ENCODE data around the gene LRRC49.
"Not testable (repeated sequence)": the region's sequence is repeated elsewhere in the genome, so short reads cannot be mapped to it uniquely, and the experiment has no call there.

The LRRC49 gene, protein sequence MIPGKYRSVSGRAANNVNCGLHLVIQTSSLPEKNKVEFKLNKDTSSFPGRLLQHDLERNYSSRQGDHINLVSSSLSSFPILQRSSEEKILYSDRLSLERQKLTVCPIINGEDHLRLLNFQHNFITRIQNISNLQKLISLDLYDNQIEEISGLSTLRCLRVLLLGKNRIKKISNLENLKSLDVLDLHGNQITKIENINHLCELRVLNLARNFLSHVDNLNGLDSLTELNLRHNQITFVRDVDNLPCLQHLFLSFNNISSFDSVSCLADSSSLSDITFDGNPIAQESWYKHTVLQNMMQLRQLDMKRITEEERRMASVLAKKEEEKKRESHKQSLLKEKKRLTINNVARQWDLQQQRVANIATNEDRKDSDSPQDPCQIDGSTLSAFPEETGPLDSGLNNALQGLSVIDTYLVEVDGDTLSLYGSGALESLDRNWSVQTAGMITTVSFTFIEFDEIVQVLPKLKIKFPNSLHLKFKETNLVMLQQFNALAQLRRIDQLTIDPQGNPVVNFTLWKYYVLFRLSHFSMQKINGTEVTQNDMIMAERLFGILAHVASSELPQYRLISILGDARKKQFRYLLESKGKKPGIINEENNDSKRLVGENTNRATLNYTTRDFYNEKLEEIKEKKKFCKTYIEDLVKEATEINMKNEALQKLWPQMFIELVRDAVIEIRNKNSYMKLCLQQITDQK

DNA sequence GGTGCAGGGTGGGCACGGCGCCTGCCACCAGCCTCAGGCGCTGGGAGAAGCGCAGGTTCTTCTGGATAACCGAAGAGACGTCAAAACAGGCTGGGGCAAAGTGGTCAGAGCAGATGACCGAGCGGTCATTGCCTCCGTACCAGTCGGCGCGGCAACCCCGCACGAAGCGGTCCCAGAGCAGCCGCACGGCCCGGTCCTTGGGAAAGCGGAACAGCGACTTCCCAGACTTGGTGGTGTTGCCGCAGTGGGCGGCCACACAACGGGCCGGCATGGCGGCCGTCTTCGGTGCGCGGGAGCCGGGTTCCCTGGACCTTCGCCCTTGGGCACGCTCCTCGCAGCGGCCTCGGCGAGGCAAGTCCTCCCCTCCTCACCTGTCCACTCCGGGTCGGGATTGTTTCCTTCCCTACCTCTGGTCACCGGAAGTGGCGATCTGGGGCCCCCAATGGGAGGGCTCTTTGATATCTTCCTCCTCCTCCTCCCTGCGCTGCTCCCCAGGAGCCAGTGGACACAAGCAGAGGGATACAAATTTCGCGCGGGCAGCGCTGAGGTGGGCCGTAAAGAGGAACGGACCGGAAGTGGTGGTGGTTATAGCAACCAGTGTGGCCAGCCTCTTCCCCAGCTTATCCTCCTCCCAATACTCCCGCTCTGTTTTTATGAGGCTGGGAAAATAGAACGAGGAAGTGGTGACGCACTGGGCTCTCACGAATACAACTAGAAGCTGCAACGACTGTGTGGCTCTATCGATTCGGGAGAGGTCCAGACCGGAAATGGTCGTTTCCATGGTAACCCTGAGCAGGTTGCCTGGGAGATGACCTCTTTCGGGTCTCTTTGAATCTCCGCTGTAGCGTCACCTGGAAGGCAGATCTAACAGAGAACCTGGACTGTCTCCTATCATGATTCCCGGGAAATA, at the start of gene LRRC49, which contains the start of gene THAP10:
Gene LRRC49 (plus strand): TSS at position 825 of the 910 bp plus-strand sequence. CDS start 69 bp downstream, at position 894.
Gene THAP10 (minus strand): TSS at position 432 of the 910 bp plus-strand sequence. CDS start 161 bp downstream, at position 271.
- peak; percentile 96 for DNase-seq (ENCODE audit: low read depth, low spot score)

DNA sequence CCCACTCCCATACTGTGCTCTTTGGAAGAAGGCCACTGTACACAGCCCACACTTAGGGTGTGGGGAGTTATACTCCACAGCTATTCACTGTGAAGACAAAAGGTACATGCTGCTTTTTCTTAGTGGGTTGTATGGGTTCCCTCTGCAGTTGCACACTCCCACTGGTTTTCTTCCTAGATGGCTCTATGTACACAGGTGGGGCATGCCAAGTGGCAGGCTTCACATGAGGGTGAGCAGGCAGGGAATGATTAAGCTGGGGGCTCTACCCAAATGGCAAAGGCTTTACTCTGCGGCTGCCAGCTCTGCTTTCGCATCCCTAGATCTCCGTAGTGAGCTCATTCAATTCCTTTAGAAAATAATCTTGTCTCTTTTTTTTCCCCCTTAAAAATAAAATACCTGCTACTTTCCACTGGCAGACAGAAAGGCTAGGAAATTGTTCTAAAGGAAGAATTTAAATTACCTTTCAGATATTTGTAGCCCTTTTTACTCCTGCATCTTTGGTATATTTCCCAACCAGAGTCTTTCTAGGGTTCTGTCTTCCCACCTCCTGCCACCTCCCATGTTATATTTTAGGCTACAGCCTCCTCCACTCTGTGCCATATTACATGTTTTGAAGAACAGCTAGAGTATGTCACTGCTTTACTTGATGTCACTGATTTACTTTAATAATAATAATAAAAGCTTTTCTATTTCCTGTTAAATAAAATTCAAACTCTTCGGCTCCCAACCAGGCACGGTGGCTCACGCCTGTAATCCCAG, 46.8 kb upstream of the LRRC49 start:
- DNase-seq (ENCODE audit: low read depth, low spot score): no peak

GRCh38 chr15:70851889-70852288, 40.7 kb upstream of the LRRC49 start:
- no peak for DNase-seq (ENCODE audit: low read depth, low spot score)

- DNase-seq (ENCODE audit: low read depth, low spot score): no peak
These were observed 39.9 kb upstream of the LRRC49 start for GRCh38 chr15:70852501-70853317.

DNA sequence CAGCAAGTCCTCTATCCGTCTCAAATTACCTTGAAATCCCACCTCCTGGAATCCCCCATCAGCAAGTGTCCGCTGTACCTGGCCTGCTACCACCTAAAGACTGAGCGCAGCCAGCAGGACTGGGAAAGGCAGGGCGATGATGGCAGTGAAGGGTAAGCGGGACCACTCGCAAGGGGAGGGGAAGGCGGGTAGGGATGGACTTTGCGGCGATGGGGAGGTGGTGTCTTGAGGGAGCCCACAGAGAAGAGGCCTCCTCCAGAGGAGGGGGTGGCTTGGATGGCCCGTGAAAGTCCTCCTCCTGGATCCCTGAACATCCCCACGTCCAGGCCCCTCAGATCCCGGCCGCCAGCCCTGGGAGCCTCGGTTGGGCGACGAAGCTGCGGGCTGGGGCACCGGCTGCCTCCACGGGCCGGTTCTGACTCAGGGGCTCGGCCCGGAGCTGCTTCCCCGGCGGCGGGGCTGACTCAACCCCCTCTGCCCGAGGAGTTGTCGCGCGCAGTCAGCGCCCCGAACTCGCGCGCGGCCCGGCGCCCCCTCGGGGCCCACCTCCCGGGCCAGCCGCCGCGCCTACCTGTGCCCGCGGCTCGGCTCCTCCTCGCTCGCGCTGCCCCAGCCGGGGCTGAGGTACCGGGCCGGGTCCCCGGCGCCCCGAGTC, 39.2 kb upstream of the LRRC49 start:
- peak; percentile 75 for DNase-seq (ENCODE audit: low read depth, low spot score)

- peak; percentile 82 for DNase-seq (ENCODE audit: low read depth, low spot score)
These were observed 38.5 kb upstream of the LRRC49 start, which contains the start of gene LARP6 for GRCh38 chr15:70853973-70854665. Gene LARP6 (minus strand): TSS chr15:70854157. CDS start chr15:70854088, 69 bp downstream.

DNA sequence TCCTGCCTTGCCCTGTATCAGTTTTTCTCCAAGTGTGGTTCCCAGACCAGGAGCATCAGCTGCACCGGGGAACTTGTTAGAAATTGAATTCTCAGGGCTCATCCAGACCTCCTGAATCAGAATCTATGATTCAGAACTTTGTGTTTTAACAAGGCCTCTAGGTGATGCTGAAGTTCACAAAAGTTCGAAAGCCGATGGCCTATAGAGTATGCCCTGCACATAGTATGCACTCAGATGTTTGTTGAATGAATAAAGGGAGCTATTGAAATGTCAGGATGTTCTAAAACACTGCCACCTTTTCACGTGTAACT, 38.0 kb upstream of the LRRC49 start:
- DNase-seq (ENCODE audit: low read depth, low spot score): no peak

GRCh38 chr15:70855764-70856163, 36.9 kb upstream of the LRRC49 start:
- DNase-seq (ENCODE audit: low read depth, low spot score): no peak

DNA sequence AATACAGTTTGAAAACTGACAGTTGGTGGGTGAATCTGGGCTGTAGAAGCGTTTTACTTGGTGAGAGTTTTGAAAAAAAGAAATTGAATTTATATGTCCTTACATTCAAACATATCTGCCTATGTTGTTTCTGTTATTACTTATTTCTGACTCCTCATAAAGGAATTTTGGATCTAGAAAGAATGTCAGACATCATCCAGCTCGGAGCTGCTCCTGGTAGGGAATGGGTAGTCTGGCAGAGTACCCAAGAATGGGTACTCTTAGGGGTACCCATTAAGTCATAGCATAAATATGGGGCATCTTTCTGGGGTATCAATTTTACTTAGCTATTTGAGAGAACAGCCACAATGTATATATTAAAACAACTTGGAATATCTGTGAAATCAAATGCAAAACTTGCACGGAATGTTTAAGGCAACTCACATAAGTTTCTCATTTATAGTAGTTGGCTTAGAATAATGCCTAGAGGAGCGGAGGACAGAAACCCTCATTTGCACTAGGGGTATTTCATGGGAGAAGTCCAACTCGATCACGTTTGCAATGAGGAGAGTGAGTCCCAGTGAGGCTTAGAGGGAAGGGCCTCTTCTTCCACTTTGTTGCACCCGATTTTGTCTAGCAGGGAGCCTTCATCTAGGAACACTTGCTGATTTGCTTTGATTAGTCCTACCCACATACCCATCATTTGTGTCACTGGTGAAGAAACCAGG, 36.3 kb upstream of the LRRC49 start:
- DNase-seq (ENCODE audit: low read depth, low spot score): no peak

DNA sequence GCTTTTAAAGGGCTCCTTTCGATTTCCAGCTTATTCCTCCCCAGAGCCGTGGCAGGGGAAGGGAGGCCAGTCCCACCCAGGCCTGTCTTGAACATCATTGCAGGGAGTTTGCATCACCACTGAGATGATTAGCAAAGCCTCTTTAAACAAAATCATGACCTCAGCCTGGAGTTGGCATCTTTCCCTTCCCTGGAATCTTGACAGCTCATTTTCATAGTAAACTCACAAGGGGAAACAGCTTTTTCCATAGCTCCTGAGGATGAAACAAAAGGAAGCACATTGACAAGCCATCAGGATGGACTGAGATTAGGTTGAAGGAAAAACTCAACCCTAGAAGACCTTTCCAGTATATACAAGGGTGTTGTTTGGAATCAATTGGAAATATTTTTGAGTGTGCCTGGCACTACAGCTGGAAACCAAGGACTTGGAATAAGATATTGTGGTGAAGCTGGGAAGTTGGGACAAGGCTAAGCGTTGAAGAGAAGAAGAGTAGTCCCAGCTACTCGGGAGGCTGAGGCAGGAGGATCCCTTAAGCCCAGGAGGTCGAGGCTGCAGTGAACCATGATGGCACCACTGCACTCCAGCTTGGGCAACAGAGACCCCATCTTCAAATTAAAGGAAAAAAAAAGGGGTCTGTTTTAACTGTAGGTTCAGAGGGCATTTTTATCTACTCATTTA, 35.6 kb upstream of the LRRC49 start:
- DNase-seq (ENCODE audit: low read depth, low spot score): peak; percentile 94

DNA sequence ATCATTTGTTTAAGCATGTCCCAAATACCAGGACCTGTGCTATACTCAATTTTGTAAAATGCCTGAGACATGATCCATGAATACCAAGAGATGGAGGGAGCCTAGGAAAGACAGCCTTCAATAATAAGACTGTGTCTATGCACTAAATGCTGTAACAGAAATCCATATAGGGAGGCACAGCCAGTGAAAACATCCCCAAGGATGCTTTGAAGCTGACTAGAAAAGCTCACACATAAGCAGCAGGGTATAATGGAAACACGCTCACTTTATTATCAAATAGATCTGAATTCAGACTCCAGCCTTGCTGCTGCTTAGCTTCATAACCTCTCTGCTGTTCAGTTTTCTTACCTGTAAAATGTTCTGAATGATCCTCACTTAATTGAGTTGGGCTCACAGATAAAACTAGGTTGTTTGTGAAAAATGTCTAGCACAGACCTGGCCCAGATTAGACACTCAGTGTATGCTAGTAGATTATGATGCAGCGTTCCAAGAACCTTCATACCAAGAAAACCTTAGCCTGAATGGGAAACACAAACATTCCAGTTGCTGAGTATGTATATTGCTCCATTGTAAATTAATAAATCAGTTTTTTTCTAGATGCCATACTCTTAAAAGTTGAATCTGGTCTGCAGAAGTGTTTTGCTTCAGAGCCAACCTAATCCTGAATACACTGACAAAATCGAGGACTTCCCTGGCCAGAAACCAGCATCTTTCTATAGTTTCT, 34.9 kb upstream of the LRRC49 start:
- DNase-seq (ENCODE audit: low read depth, low spot score): no peak

GRCh38 chr15:70858614-70859321, 33.9 kb upstream of the LRRC49 start:
- not testable (repeated sequence) for DNase-seq (ENCODE audit: low read depth, low spot score)

DNA sequence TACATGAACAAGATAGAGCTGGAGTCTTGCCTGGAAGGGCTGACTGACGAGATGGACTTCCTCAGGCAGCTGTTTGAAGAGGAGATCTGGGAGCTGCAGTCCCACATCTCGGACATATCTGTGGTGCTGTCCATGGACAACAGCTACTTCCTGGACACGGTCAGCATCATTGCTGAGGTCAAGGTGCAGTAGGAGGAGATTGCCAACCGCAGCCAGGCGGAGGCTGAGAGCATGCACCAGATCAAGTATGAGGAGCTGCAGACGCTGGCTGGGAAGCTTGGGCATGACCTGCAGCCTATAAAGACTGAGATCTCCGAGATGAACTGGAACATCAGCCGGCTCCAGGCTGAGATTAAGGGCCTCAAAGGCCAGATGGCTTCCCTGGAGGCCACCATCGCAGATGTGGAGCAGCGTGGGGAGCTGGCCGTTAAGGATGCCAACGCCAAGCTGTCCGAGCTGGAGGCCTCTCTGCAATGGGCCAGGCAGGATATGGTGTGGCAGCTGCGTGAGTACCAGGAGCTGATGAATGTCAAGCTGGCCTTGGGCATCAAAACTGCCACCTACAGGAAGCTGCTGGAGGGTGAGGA, 33.2 kb upstream of the LRRC49 start:
- no peak for DNase-seq (ENCODE audit: low read depth, low spot score)

DNA sequence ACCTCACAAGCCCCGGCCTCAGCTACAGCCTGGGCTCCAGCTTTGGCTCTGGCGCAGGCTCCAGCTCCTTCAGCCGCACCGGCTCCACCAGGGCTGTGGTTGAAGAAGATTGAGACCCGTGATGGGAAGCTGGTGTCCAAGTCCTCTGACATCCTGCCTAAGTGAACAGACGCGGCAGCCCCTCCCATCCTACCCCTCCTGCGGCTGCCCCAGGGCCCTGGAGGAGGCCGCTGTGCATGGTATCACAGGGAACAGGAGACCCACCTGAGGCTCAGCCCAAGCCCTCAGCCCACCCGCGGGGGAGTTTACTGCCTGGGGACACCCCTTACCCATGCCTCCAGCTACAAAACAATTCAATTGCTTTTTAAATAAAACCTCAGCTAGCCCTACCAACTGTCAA, 32.6 kb upstream of the LRRC49 start:
- DNase-seq (ENCODE audit: low read depth, low spot score): no peak

DNA sequence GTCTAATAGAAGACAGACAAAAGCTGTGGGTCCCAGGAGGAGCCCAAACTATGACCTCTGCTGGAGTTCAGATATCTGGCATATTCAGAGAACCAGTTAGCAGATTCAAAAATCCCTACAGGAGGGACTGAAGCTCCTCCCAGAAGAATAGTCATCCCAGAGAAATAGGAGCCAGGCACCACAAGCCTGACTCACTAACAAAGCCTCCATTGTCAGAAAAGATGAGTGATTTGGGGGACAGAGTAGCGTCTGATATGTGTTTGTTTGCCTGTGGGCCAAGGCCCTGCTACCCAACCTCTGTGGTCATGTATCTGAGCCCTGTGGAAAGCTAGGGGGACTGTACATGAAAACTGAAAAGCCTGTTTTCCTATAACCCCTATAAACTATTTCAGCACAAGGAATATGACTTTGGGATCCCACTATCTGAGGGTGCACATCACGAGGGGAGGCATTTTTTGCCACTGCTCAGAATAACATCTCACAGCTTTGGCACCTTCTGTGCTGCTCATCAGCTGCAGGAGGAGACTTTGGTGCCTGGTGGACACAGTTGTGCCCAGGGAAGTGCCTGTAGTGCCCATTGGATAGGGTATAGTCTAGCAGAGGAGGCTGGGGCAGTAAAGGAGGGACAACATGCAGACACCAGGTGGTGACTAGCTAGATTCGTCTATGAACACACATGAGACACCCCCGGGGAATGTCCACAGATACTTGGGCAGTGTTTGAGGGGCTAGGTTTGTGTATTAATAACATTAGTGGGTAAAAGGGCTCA, 29.0 kb upstream of the LRRC49 start:
- peak; percentile 89 for DNase-seq (ENCODE audit: low read depth, low spot score)
